ENCODE measurements around the gene NXNL1.

DNA sequence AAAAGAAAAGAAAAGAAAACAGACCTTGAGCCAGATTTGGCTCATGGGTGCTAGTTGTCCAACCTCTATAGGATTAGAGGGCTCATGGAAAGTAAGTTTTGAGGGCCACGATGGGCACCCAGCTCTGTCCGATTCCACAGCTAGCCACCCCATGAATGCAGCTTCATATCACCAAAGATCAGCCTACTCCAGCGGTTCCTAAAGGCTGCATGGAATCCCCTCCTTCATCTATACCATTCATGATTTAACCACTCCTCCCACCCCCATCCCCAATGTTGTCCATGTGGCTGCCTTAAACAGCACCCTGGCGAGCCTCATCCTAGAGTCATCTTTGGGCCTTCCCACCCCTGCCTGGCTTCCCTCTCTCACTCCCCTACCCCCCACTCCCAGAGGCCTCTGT lies 38.8 kb downstream of the NXNL1 start:
- TF ChIP-seq EP300 (IDR thresholded peaks at IDR 0.05), result no peak
- no peak for TF ChIP-seq POLR2A (IDR thresholded peaks at IDR 0.05)

Measured in stomach (tissue), 4 donors.